ENCODE measurements around the gene RBM47. TPM values are rescaled to one million over a fixed set of nuclear protein-coding genes. Genes with fewer than 3 reads are reported as not detected.
"Not testable (repeated sequence)": the region's sequence is repeated elsewhere in the genome, so short reads cannot be mapped to it uniquely, and the experiment has no call there.

Gene RBM47
- total RNA-seq, 2 experiments from 2014 or later: 0.60 to 0.66 TPM

DNA sequence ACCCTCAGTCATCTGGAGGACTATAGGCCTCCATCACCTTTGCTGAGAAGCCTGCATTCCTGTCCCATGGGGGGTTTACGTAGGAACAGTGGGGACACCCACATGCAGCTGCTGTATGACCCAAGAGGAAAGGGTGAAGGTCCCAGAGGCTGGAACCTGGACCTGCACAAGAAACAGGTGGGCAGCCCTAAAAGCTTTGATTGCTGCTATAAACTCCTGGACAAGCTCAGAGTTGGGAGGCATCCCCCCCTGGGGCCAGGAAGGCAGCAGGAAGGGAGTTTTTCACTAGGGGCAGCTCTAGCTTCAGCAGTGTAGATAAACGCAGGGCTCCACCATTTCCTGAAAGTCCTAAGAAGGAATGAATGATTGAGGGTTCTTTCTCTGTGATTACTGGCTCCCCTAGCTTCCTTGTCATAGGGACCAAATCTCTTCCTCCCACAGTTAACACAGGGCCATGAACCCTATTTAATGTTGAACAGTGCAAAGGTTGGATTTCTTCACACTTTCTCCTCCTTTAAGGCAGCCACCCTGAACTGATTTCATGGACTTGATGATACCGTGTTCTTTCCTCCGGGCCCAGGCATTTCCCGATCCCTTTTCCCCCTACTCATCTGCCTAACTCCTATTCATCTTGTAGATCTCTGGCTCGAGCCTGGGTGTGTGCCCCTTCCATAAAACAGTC is 210.3 kb downstream of the RBM47 start:
- Mint-ChIP-seq H3K4me3 (no peak overlapping the region), H3K27me3 (ENCODE audit: low read depth) (peaks cover 2% of the 10 kb centered on the region), H3K36me3 (ENCODE audit: low read depth) (peaks cover 10% of the 10 kb centered on the region), H3K4me1 (ENCODE audit: low read depth) (peaks cover 9% of the 10 kb centered on the region), H3K27ac (no peak overlapping the region), H3K9me3 (ENCODE audit: insufficient read depth) (peaks cover 19% of the 10 kb centered on the region)
- CTCF ChIA-PET: no interaction called here
- DNase-seq: no peak
- no peak for ATAC-seq
- POLR2A ChIA-PET: no interaction called here

DNA sequence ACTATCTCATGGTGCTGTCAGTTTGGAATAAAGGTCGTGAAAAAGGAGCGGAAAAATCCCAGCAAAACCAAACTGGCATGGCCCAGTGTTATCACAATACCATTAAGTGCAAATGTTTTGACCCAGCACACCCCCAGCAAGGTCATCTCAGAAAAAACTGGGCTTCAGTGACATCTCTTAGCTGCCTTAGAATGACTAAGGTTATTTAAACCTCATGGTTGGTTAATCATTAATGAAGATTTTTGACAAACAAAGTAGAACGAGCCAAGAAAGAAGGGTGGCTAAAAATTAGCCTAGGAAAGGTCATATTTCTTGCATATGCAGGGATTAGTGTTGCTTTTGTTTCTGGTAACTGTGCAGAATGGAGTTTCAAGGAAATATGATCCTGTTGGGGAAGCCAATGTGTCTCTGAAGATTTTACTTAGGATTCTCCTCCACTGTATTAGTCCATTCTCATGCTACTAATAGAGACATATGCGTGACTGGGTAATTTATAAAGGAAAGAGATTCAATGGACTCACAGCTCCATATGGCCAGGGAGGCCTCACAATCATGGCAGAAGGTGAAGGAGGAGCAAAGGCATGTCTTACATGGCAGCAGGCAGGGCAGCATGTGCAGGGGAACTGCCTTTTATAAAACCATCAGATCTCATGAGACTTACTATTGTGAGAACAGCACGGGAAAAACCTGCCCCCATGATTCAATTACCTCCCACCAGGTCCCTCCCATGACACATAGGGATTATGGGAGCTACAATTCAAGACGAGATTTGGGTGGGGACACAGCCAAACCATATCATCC is 211.0 kb downstream of the RBM47 start:
- H3K9me3 Mint-ChIP-seq (ENCODE audit: insufficient read depth): peaks cover 19% of the 10 kb centered on the region
- POLR2A ChIA-PET: no interaction called here
- peaks cover 7% of the 10 kb centered on the region for H3K27me3 Mint-ChIP-seq (ENCODE audit: low read depth)
- ATAC-seq (no peak), DNase-seq (no peak)
- peaks cover 9% of the 10 kb centered on the region for H3K4me1 Mint-ChIP-seq (ENCODE audit: low read depth)
- H3K4me3 Mint-ChIP-seq: no peak overlapping the region
- CTCF ChIA-PET: no interaction called here
- no peak overlapping the region for H3K27ac Mint-ChIP-seq
- H3K36me3 Mint-ChIP-seq (ENCODE audit: low read depth): peaks cover 10% of the 10 kb centered on the region

DNA sequence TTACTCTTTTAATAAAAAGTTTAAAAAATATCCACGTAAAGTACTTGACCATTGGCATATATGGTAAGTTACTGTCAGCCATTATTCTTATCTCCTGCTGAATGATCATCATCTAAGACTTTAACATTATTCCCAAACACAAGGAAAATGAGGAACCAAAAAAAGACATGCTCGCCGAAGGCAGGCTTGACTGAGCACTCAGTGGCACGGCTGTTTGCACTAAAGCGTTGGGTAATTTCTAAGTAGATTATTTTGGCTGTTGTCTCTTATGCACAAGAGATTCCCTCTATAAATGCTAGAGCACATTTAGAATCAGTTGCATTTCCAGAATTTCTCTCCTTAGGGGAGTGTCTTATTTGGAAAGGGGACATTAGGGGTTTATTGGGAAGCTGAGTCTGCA is 211.7 kb downstream of the RBM47 start:
- CTCF ChIA-PET: no interaction called here
- Mint-ChIP-seq H3K4me1 (ENCODE audit: low read depth) (peaks cover 9% of the 10 kb centered on the region), H3K27ac (no peak overlapping the region), H3K36me3 (ENCODE audit: low read depth) (peaks cover 10% of the 10 kb centered on the region), H3K9me3 (ENCODE audit: insufficient read depth) (peaks cover 19% of the 10 kb centered on the region), H3K27me3 (ENCODE audit: low read depth) (peaks cover 7% of the 10 kb centered on the region), H3K4me3 (no peak overlapping the region)
- POLR2A ChIA-PET: no interaction called here
- DNase-seq: no peak
- ATAC-seq: no peak

DNA sequence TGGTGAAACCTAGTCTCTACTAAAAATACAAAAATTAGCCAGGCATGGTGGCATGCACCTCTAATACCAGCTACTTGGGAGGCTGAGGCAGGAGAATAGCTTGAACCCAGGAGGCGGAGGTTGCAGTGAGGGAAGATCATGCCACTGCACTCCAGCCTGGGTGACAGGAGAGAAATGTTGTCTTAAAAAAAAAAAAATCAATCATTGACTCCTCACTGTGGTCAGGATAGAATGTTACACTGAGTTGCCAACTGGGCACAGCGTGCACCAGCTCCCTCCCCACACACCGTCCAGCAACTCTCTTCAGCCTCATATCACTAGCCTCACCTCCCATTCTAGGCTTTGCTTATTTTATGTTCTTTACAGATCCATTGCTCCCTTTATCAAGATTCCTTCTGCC is 215.0 kb downstream of the RBM47 start:
- CTCF ChIA-PET: no interaction called here

DNA sequence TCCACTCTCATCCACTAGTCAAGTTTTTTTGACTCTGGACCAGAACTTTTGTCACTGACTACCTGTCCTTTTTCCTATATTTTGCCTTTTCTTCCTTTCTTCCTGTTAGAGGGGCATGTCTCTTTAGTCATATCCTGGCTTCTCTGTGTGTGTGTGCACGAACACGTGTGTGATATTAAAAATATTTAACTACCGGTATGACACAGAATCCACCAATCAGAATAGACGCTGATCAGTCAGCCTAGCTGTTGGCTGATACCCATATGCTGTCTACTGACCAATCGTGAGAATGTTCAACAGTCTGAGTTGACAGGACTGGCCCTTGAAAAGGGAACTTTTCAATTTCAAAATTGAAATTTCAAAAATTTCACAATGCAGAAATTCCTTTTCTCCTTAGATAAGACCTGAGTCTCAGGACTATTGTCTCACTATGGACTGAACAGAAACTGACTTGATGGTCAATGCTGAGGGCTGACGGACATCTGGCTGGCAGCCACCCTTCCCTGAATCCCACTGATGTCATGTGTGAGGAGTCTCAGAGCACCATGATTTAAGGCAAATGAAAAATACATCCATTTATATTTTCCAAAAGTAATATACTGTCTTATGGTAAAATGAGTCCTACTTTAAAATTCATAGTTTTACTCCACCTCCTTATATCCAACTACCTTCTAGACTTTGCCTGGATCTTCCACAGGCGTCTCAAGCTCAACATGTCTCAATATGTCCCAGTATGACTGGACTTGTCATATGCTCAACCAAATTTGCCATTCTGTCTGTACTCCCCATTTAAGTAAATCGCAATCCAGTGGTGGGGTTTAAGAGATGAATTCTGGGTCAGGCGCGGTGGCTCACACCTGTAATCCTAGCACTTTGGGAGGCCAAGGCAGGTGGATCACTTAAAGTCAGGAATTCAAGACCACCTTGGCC is 216.5 kb downstream of the RBM47 start:
- Mint-ChIP-seq H3K9me3 (ENCODE audit: insufficient read depth) (peaks cover 3% of the 10 kb centered on the region), H3K36me3 (ENCODE audit: low read depth) (no peaks in the 10 kb centered on the region)
- CTCF ChIA-PET: no interaction called here

More for the DNA sequence above, 215.0 kb downstream of the RBM47 start:
- Mint-ChIP-seq H3K4me3 (no peak overlapping the region), H3K4me1 (ENCODE audit: low read depth) (peaks cover 3% of the 10 kb centered on the region), H3K36me3 (ENCODE audit: low read depth) (peaks cover 4% of the 10 kb centered on the region), H3K27ac (no peak overlapping the region), H3K9me3 (ENCODE audit: insufficient read depth) (peaks cover 13% of the 10 kb centered on the region), H3K27me3 (ENCODE audit: low read depth) (peaks cover 9% of the 10 kb centered on the region)
- POLR2A ChIA-PET: no interaction called here
- ATAC-seq (no peak), DNase-seq (no peak)

DNA sequence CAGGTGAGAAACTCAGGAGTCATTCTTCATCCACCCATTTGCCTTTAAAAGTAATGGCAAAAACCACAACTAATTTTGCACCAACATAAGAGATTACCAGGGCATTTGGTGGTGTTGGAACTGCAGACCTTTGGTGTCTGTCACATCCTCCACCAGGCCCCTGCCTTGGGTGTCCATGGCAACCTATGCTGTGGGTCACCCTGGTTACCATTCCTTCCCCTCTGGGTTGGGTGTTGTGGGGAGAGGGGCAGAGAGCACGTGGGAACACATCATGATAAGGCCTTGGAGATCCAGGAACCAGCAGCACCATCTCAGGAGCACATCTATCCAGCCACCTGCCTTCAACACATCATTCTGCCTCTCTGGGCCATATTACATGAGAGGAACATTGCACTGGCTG is 217.3 kb downstream of the RBM47 start:
- Mint-ChIP-seq H3K4me3 (no peak overlapping the region), H3K27me3 (ENCODE audit: low read depth) (peaks cover 7% of the 10 kb centered on the region), H3K27ac (no peak overlapping the region), H3K4me1 (ENCODE audit: low read depth) (no peaks in the 10 kb centered on the region), H3K36me3 (ENCODE audit: low read depth) (peaks cover 5% of the 10 kb centered on the region), H3K9me3 (ENCODE audit: insufficient read depth) (peaks cover 6% of the 10 kb centered on the region)
- POLR2A ChIA-PET: no interaction called here
- ATAC-seq: no peak
- CTCF ChIA-PET: no interaction called here
- no peak for DNase-seq

More for the DNA sequence above, 216.5 kb downstream of the RBM47 start:
- H3K4me3 Mint-ChIP-seq: no peak overlapping the region
- H3K4me1 Mint-ChIP-seq (ENCODE audit: low read depth): no peaks in the 10 kb centered on the region
- H3K27ac Mint-ChIP-seq: no peak overlapping the region
- H3K27me3 Mint-ChIP-seq (ENCODE audit: low read depth): peaks cover 7% of the 10 kb centered on the region
- ATAC-seq (no peak), DNase-seq (no peak)
- POLR2A ChIA-PET: no interaction called here

DNA sequence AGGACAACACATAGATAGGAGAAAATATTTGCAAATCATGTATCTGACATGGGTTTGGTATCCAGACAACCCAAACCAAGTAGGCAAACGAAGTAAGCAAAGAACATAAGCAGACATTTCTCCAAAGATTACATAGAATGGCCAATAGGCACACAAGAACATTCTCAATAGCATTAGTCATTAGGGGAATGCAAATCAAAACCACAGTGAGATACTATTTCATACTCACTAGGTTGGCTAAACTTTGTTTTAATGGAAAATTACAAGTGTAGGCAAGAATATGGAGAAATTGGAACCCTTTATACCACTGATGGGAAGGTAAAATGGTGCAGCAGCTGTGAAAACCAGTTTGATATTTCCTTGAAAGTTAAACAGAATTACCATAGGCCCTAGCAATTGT is 219.8 kb downstream of the RBM47 start:
- H3K27ac Mint-ChIP-seq: no peak overlapping the region
- ATAC-seq (no peak), DNase-seq (no peak)
- peaks cover 14% of the 10 kb centered on the region for H3K36me3 Mint-ChIP-seq (ENCODE audit: low read depth)
- H3K4me3 Mint-ChIP-seq: no peak overlapping the region
- H3K27me3 Mint-ChIP-seq (ENCODE audit: low read depth): peaks cover 7% of the 10 kb centered on the region
- H3K9me3 Mint-ChIP-seq (ENCODE audit: insufficient read depth): peaks cover 19% of the 10 kb centered on the region
- POLR2A ChIA-PET: no interaction called here
- H3K4me1 Mint-ChIP-seq (ENCODE audit: low read depth): no peaks in the 10 kb centered on the region
- CTCF ChIA-PET: no interaction called here

DNA sequence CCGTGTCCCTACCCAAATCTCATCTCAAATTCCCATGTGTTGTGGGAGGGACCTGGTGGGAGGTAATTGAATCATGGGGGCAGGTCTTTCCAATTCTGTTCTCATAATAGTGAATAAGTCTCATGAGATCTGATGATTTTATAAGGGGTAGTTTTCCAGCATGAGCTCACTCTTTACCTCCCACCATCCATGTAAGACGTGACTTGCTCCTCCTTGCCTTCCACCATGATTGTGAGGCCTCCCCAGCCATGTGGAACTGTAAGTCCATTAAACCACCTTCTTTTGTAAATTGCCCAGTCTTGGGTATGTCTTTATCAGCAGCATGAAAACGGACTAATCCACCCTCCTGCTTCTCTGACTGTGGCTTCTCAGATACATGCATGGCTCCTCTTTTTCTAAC is 222.2 kb downstream of the RBM47 start:
- H3K4me1 Mint-ChIP-seq (ENCODE audit: low read depth); ATAC-seq; H3K27ac Mint-ChIP-seq; H3K27me3 Mint-ChIP-seq (ENCODE audit: low read depth); DNase-seq; H3K4me3 Mint-ChIP-seq; CTCF ChIA-PET; POLR2A ChIA-PET: not testable (repeated sequence)
- Mint-ChIP-seq H3K9me3 (ENCODE audit: insufficient read depth) (peaks cover 19% of the 10 kb centered on the region), H3K36me3 (ENCODE audit: low read depth) (peaks cover 14% of the 10 kb centered on the region)

DNA sequence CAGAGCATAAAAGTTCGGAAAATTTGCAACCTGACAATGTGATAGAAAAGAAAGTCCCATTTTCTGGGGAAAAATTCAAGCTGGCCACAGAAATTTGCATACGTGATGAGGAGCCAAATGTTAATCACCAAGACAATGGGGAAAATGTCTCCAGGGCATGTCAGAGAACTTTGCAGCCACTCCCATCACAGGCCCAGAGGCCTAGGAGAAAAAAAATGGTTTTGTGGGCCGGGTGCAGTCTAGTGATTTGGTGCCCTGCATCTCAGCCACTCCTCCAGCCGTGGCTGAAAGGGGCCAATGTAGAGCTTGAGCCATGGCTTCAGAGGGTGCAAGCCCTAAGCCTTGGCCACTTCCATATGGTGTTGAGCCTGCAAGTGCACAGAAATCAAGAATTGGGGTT is 223.3 kb downstream of the RBM47 start:
- H3K4me1 Mint-ChIP-seq (ENCODE audit: low read depth): no peaks in the 10 kb centered on the region
- peaks cover 14% of the 10 kb centered on the region for H3K36me3 Mint-ChIP-seq (ENCODE audit: low read depth)
- peaks cover 2% of the 10 kb centered on the region for H3K27me3 Mint-ChIP-seq (ENCODE audit: low read depth)
- no peak overlapping the region for H3K4me3 Mint-ChIP-seq
- CTCF ChIA-PET: no interaction called here
- no peak for DNase-seq
- H3K9me3 Mint-ChIP-seq (ENCODE audit: insufficient read depth): peaks cover 19% of the 10 kb centered on the region
- ATAC-seq: no peak
- POLR2A ChIA-PET: no interaction called here
- no peak overlapping the region for H3K27ac Mint-ChIP-seq

DNA sequence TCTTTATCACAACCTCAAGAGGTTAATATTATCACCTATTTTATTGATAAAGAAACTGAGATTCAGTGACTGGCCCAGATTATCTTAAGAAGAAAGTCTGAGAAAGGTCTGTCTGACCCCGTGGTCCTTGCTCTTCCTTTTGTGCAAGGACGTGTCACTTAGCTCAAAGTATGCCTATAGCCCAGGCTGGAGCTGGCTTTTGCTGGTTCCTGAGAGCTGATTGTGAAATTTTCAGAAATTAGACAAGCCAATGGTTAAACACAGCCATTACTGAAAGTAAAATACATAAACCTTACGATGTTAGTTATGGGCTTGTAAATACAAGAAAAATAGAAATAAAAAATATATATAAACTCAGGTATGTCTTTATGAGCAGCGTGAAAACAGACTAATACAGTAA is 224.5 kb downstream of the RBM47 start:
- H3K36me3 Mint-ChIP-seq (ENCODE audit: low read depth): peaks cover 14% of the 10 kb centered on the region
- CTCF ChIA-PET: interaction anchor here (0.9 kb wide), 1 partner anchor 88 kb away, joined by 3 read pairs; no protein-coding TSS in a partner anchor
- H3K4me1 Mint-ChIP-seq (ENCODE audit: low read depth): no peaks in the 10 kb centered on the region
- peaks cover 19% of the 10 kb centered on the region for H3K9me3 Mint-ChIP-seq (ENCODE audit: insufficient read depth)
- POLR2A ChIA-PET: no interaction called here
- H3K4me3 Mint-ChIP-seq: no peak overlapping the region
- no peaks in the 10 kb centered on the region for H3K27me3 Mint-ChIP-seq (ENCODE audit: low read depth)
- no peak for ATAC-seq
- no peak overlapping the region for H3K27ac Mint-ChIP-seq
- DNase-seq: no peak

DNA sequence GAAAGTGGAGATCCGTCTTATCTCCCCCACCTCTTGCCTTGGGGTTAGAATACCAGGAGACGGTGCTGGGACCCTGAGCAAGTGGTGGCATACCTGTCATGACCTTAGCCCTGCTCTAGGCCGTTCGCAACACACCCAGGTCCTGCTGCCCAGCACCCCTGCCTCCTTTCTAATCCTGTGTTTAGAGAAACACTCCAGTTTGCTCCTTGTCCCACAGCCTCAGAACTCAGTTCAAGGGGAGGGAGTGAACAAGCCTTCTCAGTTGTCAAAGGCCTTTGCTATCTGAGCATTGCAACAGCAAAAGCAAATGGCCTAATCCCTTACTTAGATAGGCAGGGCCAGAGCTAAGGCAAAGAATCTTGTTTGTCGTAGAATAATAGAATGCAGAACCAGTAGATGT is 226.6 kb downstream of the RBM47 start:
- no peak overlapping the region for H3K4me3 Mint-ChIP-seq
- ChIA-PET CTCF (no interaction called here), POLR2A (no interaction called here)
- peaks cover 14% of the 10 kb centered on the region for H3K36me3 Mint-ChIP-seq (ENCODE audit: low read depth)
- ATAC-seq (no peak), DNase-seq (no peak)
- H3K9me3 Mint-ChIP-seq (ENCODE audit: insufficient read depth): peaks cover 19% of the 10 kb centered on the region
- no peaks in the 10 kb centered on the region for H3K4me1 Mint-ChIP-seq (ENCODE audit: low read depth)
- no peaks in the 10 kb centered on the region for H3K27me3 Mint-ChIP-seq (ENCODE audit: low read depth)
- no peak overlapping the region for H3K27ac Mint-ChIP-seq

DNA sequence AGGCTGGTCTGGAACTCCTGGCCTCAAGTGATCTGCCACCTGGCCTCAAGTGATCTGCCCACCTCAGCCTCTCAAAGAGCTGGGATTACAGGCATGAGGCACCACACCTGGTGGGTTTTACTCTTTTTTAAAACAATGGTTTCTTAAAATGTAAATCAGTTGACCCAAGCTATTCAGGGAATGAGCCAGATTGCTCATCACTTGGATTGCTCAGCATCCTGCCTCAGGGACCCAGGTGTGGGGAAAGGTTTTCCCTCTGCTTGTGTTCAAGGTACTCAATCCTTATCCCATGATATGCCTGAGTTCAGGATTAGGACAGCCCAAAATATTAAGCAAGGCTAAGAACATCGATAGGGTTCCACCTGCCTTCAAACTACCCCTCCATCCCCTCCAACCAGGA is 227.1 kb downstream of the RBM47 start:
- no peaks in the 10 kb centered on the region for H3K27me3 Mint-ChIP-seq (ENCODE audit: low read depth)
- H3K9me3 Mint-ChIP-seq (ENCODE audit: insufficient read depth): peaks cover 15% of the 10 kb centered on the region
- no peak overlapping the region for H3K27ac Mint-ChIP-seq
- ChIA-PET CTCF (no interaction called here), POLR2A (no interaction called here)
- peaks cover 11% of the 10 kb centered on the region for H3K36me3 Mint-ChIP-seq (ENCODE audit: low read depth)
- no peak overlapping the region for H3K4me3 Mint-ChIP-seq
- no peaks in the 10 kb centered on the region for H3K4me1 Mint-ChIP-seq (ENCODE audit: low read depth)
- ATAC-seq (no peak), DNase-seq (no peak)

All from activated CD8-positive, alpha-beta T cell treated with anti-CD3 and anti-CD28 coated beads, Interleukin-2, amount 10 ng/mL, durations not matched to agents 7 days and 5 days (primary cell).